ENCODE measurements around the gene PDCD1LG2.
A peak's percentile ranks its signal among the peaks of the same experiment; 100 is the strongest.

The PDCD1LG2 gene

DNA sequence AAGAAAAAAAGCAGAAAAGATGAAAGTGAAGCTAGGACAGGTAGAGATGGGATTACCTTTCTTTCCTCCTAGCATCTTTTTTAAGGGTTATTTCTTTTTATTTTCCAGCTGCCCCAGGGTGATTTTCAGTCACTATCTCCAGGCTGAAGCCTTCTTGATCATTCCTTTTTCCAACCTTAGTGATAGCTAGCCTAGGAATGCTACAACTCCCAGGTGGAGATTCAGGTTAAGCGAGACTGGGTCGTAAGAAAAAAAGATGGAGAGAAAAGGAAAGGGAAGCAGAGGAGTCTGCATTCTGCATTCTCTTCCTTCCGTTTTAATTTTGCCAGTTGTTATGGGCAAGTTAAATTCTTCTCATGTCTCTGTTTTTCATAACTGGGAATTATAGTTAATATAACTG lies 81.9 kb downstream of the PDCD1LG2 start:
- H3K9me2 ChIP-seq (replicated peaks; ENCODE audit: insufficient read depth, low read length), result no peaks in the 10 kb centered on the region
- H3F3A ChIP-seq (ENCODE audit: insufficient read depth, low read length), result peaks cover 6% of the 10 kb centered on the region; the same call in 1 of the 2 replicates
- H4K20me1 ChIP-seq (ENCODE audit: insufficient read depth, low read length), result no peaks in the 10 kb centered on the region
- no peaks in the 10 kb centered on the region for H3K79me2 ChIP-seq (ENCODE audit: low read length)
- no peaks in the 10 kb centered on the region for H3K27me3 ChIP-seq (replicated peaks; ENCODE audit: insufficient read depth, low read length)
- DNase-seq, result no peak
- peaks cover 28% of the 10 kb centered on the region for H3K4me1 ChIP-seq (ENCODE audit: low read length)
- TF ChIP-seq CTCF (IDR thresholded peaks at IDR 0.05; ENCODE audit: low read length) (no peak), EZH2phosphoT487 (IDR thresholded peaks at IDR 0.05; ENCODE audit: low read length) (no peak), EZH2 (optimal IDR thresholded peaks at IDR 0.05; ENCODE audit: low read depth, low read length) (no peak)
- H3K9me3 ChIP-seq (replicated peaks; ENCODE audit: insufficient read depth, low read length), result no peaks in the 10 kb centered on the region
- H2AFZ ChIP-seq (ENCODE audit: low read length), result no peak overlapping the region
- no peak overlapping the region for H3K4me3 ChIP-seq (ENCODE audit: low read length)
- no peak overlapping the region for H3K9ac ChIP-seq (ENCODE audit: low read length)
- no peak overlapping the region for H3K4me2 ChIP-seq (ENCODE audit: low read depth, low read length)
- no peaks in the 10 kb centered on the region for H3K36me3 ChIP-seq (replicated peaks; ENCODE audit: insufficient read depth, low read length)
- no peak overlapping the region for H3K27ac ChIP-seq (ENCODE audit: low read length)

DNA sequence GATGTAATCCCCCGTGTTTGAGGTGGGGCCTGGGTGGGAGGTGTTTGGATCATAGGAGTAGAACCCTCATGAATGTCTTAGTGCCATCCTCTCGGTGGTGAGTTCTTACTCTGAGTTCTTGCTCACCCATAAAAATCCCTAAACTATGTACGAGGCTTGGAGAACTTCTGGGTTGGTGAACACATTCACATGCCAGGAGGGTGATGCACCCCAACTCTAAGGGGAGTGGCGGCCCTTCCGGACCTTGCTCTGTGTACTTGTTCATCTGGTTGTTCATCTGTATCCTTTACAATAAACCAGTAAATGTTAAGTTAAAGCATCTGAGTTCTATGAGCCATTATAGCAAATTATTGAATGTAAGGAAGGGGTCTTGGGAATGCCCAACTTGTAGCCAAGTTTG lies 82.6 kb downstream of the PDCD1LG2 start:
- peaks cover 28% of the 10 kb centered on the region for H3K4me1 ChIP-seq (ENCODE audit: low read length)
- no peak for DNase-seq
- H4K20me1 ChIP-seq (ENCODE audit: insufficient read depth, low read length), result no peaks in the 10 kb centered on the region
- no peaks in the 10 kb centered on the region for H3K79me2 ChIP-seq (ENCODE audit: low read length)
- no peaks in the 10 kb centered on the region for H3K9me2 ChIP-seq (replicated peaks; ENCODE audit: insufficient read depth, low read length)
- H3K4me3 ChIP-seq (ENCODE audit: low read length), result no peak overlapping the region
- TF ChIP-seq EZH2phosphoT487 (IDR thresholded peaks at IDR 0.05; ENCODE audit: low read length), result no peak
- no peak for TF ChIP-seq EZH2 (optimal IDR thresholded peaks at IDR 0.05; ENCODE audit: low read depth, low read length)
- no peak for TF ChIP-seq CTCF (IDR thresholded peaks at IDR 0.05; ENCODE audit: low read length)
- no peak overlapping the region for H2AFZ ChIP-seq (ENCODE audit: low read length)
- H3K4me2 ChIP-seq (ENCODE audit: low read depth, low read length), result no peak overlapping the region
- no peak overlapping the region for H3K27ac ChIP-seq (ENCODE audit: low read length)
- H3K36me3 ChIP-seq (replicated peaks; ENCODE audit: insufficient read depth, low read length), result no peaks in the 10 kb centered on the region
- no peak overlapping the region for H3K9ac ChIP-seq (ENCODE audit: low read length)
- no peaks in the 10 kb centered on the region for H3K9me3 ChIP-seq (replicated peaks; ENCODE audit: insufficient read depth, low read length)
- H3F3A ChIP-seq (ENCODE audit: insufficient read depth, low read length), result peaks cover 6% of the 10 kb centered on the region; the same call in 1 of the 2 replicates
- H3K27me3 ChIP-seq (replicated peaks; ENCODE audit: insufficient read depth, low read length), result no peaks in the 10 kb centered on the region

GRCh38 chr9:5593904-5594303 lies 83.6 kb downstream of the PDCD1LG2 start:
- Histone ChIP-seq H4K20me1 (ENCODE audit: insufficient read depth, low read length) (no peaks in the 10 kb centered on the region), H3K36me3 (replicated peaks; ENCODE audit: insufficient read depth, low read length) (no peaks in the 10 kb centered on the region), H3K79me2 (ENCODE audit: low read length) (no peaks in the 10 kb centered on the region), H3K4me3 (ENCODE audit: low read length) (no peak overlapping the region), H2AFZ (ENCODE audit: low read length) (no peak overlapping the region; the same call in 1 of the 2 replicates), H3K27ac (ENCODE audit: low read length) (peak overlapping the region; percentile 58; the same call in 1 of the 2 replicates), H3K27me3 (replicated peaks; ENCODE audit: insufficient read depth, low read length) (no peaks in the 10 kb centered on the region), H3K4me2 (ENCODE audit: low read depth, low read length) (peak overlapping the region; percentile 41; the same call in 1 of the 2 replicates), H3K9me3 (replicated peaks; ENCODE audit: insufficient read depth, low read length) (no peaks in the 10 kb centered on the region), H3F3A (ENCODE audit: insufficient read depth, low read length) (peaks cover 6% of the 10 kb centered on the region; the same call in 1 of the 2 replicates), H3K9me2 (replicated peaks; ENCODE audit: insufficient read depth, low read length) (no peaks in the 10 kb centered on the region), H3K4me1 (ENCODE audit: low read length) (peaks cover 34% of the 10 kb centered on the region), H3K9ac (ENCODE audit: low read length) (no peak overlapping the region)
- peak; percentile 85 for DNase-seq
- TF ChIP-seq CTCF (IDR thresholded peaks at IDR 0.05; ENCODE audit: low read length) (no peak), EZH2phosphoT487 (IDR thresholded peaks at IDR 0.05; ENCODE audit: low read length) (no peak), EZH2 (optimal IDR thresholded peaks at IDR 0.05; ENCODE audit: low read depth, low read length) (no peak)
